T follicular helper cell (primary cell): ENCODE results near the gene S100P.
"Not testable (repeated sequence)": the region's sequence is repeated elsewhere in the genome, so short reads cannot be mapped to it uniquely, and the experiment has no call there.

Experiments
- DNase-seq: peaks from one replicate; pipeline ENCODE4 v3.0.0-alpha.2; 2020; ENCODE audit warnings: low read depth

The S100P gene

GRCh38 chr4:6724421-6725111 is 30.9 kb downstream of the S100P start:
- DNase-seq: no peak

- not testable (repeated sequence) for DNase-seq
Measured at GRCh38 chr4:6725427-6725961, 31.8 kb downstream of the S100P start.

- no peak for DNase-seq
Measured at GRCh38 chr4:6727081-6727942, 33.6 kb downstream of the S100P start.

GRCh38 chr4:6727943-6728250 is 34.2 kb downstream of the S100P start:
- DNase-seq: no peak

GRCh38 chr4:6728320-6729029 is 34.8 kb downstream of the S100P start:
- no peak for DNase-seq

DNA sequence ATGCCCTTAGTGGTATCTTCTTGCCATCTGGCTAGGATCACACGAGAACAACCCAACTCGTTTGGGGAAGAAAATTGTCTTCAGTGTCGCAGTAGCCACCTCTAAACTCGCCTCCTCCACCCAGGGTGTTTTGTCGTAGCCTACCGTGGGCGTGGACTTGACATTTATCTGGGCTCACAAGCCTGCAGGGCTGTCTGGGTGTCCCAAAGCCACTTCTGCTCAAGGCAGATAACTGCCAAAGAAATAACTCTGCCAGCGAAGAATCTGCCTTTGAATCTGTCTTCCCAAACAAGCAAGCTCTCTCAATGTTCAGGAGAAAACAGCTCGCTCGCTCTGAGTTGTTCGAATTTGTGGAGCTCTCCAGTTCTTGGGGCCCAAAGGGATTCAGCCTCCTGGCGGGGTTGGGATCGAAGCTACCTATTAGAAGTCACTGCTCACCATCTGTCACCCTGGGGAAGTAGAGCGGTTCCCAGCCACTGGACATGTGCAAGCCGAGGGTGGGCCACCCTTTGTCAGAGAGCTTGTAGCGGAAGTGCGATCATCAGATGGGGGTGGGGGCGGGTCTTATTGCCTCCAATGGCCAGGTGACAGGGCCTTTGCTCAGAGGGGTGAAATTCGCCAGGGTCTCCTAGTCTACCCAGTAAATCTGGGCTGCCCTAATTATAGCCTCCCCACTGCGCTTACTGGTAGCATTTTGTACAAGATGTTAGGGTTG is 37.1 kb downstream of the S100P start:
- DNase-seq: no peak

DNA sequence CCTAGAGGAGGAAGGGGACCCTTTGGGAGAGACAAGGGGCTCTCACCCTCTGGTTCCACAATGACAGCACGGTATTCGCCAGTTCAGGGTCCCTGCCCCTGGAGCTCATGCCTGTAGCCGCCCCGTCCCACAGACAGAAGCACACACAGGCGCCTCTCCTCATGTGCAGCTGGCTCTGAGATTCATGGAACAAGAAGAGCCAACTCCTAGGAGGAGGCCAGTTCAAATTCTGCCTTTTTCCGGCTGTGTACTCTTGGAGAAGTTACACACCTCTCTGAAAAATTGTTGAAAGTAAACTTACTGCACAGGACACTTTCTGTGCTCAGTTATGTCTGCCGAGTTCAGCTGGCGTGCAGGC is 37.6 kb downstream of the S100P start:
- DNase-seq: no peak

- DNase-seq: no peak
Measured at GRCh38 chr4:6731780-6732179, 38.1 kb downstream of the S100P start.

DNA sequence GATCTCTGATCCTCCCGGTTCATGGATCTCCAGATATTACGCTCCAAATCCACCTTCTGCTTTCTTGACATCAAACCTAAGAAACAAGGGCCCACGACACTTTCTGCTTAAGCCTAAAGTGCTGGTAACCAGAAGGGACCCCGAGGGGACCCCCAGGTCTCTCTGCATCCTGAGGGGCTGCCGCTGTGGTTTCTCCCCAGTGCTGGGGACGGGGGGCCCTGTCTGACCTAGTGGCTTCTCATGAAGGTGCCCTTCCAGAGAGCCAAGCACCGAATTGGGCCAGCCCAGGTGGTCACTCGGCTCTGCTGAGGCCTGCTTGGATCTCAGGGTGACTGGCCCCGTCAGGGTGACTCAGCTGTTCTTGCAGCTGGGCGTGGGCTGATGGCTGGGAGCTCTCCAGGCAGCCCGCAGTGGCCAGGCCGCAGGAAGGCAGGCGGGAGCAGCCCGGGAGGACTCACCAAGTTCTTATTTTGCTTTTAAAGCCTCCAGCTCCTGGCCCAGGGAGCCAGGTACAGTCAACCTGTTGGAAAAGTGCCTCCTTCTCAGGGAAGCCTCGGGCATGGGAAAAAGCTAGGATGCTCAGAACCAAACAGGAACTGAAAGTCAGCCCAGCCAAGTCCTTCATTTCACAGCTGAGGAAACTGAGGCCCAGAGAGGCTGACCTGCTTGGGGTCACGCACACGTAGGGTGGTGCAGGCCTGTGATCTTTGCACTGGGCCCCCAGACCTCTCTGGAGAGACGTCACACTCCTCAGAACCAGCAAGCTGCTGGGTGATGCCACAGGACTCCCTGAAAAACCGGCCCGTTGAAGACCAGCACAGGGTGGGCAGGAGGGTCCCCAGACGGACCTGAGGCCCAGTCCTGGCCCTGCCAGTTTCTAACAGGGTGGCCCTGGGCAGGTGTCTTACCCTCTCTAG is 39.0 kb downstream of the S100P start:
- no peak for DNase-seq

DNA sequence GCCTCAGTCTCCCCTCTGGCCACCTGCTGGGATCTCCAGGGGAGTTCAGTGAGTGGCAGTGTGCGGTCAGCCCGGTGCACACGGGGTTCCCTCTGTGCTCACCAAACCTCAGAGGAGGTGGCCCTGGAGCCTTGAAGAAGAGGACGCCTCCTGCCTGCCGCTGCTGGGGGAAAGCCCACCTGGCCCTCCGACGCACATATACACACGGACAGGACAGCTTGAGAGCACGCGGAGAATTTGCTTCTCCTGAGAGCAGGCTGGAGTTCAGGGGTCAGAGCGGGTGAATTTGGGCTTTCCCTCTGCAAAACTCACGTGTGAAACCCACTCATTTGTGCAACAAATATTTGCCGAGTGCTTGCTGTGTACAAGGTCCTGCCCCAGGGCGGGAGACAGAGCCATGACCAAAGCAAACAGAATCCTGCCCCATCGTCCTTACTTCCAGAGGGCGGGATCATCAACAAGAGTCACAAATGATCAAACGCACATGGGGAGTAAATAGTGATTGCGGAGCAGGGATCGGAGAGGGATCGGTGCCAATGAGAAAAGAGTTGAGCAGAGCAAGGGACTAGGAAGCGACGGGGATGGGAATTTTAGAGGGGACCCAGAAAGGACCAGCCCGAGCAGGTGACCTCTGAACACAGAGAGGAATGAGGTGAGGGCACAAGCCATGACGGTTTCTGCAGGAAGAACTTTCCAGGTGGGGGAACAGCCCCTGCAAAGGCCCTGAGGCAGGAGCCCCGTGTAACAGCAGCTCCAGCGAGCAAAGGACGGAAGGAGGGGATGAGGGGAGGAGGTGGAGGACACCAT is 39.9 kb downstream of the S100P start:
- DNase-seq: no peak

GRCh38 chr4:6734165-6734786 is 40.6 kb downstream of the S100P start:
- no peak for DNase-seq

GRCh38 chr4:6739920-6740319 is 46.2 kb downstream of the S100P start:
- DNase-seq: no peak

- DNase-seq: no peak
Measured at GRCh38 chr4:6740347-6740746, 46.7 kb downstream of the S100P start.

DNA sequence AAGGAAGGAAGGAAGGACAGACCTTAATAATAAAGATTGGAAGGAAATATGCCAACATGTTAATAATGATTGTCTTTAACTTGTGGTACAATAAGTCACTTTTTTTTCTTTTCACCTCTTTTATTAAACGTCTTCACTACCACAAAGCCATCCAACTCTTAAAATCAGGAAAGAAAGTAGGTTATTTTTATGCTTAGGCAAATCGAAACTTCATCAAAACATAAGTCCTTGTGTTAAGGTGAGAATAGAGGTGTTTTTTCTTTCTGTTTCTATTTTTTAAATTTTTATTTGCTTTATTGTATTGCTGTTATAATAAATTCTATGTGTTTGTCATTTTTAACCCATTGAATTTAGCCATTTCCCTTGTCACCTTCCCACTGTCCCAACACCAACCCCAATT is 48.8 kb downstream of the S100P start:
- no peak for DNase-seq

DNA sequence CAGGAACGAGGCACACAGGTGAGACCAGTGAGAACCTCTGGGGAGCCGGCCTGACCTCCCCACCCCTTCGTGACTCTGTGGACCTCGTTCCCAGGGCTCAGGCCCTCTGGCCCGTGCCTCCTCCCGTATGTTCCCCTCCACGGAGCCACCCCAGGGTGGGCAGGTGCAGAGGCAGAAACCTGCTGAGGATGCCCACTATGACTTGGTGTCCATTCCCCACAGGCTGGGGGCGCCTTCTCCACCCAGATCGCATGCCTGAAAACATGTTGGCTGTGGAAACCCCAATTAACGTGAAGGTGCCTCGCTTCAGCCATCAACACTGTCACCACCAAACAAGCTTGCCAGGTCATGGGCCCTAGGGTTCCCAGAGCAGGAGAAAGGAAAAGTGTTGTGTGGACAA is 49.3 kb downstream of the S100P start:
- DNase-seq: no peak
